ENCODE data around the gene RAB29. TPM values are rescaled to one million over a fixed set of nuclear protein-coding genes. Genes with fewer than 3 reads are reported as not detected.

RAB29 gene
- total RNA-seq, 2 donors from 2014 or later: 23.5 to 47.2 TPM

DNA sequence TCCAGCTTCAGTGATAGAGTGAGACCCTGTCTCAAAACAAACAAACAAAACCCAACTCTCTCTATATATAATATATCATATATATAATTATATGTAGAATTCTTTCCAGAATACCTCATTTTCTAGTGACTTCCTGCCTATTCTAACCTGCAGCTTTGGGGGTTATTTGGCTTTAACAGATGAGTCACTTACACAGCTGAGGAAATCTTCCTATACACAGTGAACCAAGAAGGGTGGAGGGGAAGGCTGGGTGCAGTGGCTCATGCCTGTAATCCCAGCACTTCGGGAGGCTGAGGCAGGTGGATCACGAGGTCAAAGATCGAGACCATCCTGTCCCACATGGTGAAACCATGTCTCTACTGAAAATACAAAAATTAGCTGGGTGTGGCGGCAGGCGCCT, 9.2 kb downstream of the RAB29 start:
- ATAC-seq (ENCODE audit: insufficient number of reproducible peaks, low FRiP score, low read depth) (no peak), DNase-seq (ENCODE audit: low spot score) (no peak)
- no peaks in the 10 kb centered on the region for H3K27me3 ChIP-seq (replicated peaks; ENCODE audit: insufficient read depth)
- TF ChIP-seq, protein P1, sequence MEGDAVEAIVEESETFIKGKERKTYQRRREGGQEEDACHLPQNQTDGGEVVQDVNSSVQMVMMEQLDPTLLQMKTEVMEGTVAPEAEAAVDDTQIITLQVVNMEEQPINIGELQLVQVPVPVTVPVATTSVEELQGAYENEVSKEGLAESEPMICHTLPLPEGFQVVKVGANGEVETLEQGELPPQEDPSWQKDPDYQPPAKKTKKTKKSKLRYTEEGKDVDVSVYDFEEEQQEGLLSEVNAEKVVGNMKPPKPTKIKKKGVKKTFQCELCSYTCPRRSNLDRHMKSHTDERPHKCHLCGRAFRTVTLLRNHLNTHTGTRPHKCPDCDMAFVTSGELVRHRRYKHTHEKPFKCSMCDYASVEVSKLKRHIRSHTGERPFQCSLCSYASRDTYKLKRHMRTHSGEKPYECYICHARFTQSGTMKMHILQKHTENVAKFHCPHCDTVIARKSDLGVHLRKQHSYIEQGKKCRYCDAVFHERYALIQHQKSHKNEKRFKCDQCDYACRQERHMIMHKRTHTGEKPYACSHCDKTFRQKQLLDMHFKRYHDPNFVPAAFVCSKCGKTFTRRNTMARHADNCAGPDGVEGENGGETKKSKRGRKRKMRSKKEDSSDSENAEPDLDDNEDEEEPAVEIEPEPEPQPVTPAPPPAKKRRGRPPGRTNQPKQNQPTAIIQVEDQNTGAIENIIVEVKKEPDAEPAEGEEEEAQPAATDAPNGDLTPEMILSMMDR (IDR thresholded peaks at IDR 0.05): no peak
- H3K9me3 ChIP-seq: no peaks in the 10 kb centered on the region
- no peak overlapping the region for H3K4me3 ChIP-seq
- H3K4me1 ChIP-seq (ENCODE audit: control insufficient read depth in 1 of 2, low read depth in 2 of 2): peaks cover 0 to 4% of the 10 kb centered on the region in 2 donors
- peaks cover 3% of the 10 kb centered on the region for H3K36me3 ChIP-seq
- H3K27ac ChIP-seq: no peak overlapping the region

DNA sequence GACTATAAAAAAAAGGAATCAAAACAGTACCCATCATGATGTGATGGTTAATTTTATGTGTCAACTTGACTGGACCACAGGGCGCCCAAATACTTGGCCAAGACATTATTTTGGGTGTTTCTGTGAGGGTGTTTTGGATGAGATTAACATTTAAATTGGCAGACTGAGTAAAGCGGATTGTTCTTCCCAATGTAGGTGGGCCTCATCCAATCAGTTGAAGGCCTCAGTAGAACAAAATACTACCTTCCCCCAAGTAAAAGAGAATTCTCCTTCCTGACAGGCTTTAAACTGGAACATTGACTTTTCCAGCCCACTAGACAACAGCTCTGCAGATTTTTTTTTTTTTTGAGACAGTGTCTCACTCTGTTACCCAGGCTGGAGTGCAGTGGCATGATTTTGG, 10.7 kb downstream of the RAB29 start:
- DNase-seq (ENCODE audit: low spot score) (no peak), ATAC-seq (ENCODE audit: insufficient number of reproducible peaks, low FRiP score, low read depth) (no peak)
- no peaks in the 10 kb centered on the region for H3K27me3 ChIP-seq (replicated peaks; ENCODE audit: insufficient read depth)
- no peak overlapping the region for H3K27ac ChIP-seq
- no peaks in the 10 kb centered on the region for H3K36me3 ChIP-seq
- no peak overlapping the region for H3K4me3 ChIP-seq
- TF ChIP-seq, protein P1 (IDR thresholded peaks at IDR 0.05): no peak
- H3K4me1 ChIP-seq (ENCODE audit: control insufficient read depth in 1 of 2, low read depth in 2 of 2): peaks cover 0 to 3% of the 10 kb centered on the region in 2 donors
- no peaks in the 10 kb centered on the region for H3K9me3 ChIP-seq

- ATAC-seq (ENCODE audit: insufficient number of reproducible peaks, low FRiP score, low read depth) (no peak), DNase-seq (ENCODE audit: low spot score) (no peak)
- Histone ChIP-seq H3K36me3 (no peaks in the 10 kb centered on the region), H3K4me3 (no peak overlapping the region), H3K27me3 (replicated peaks; ENCODE audit: insufficient read depth) (no peaks in the 10 kb centered on the region), H3K9me3 (no peaks in the 10 kb centered on the region), H3K27ac (no peak overlapping the region), H3K4me1 (ENCODE audit: control insufficient read depth in 1 of 2, low read depth in 2 of 2) (no peaks in the 10 kb centered on the region)
- TF ChIP-seq, protein P1 (IDR thresholded peaks at IDR 0.05): no peak
Observed at GRCh38 chr1:205763980-205764379, 11.3 kb downstream of the RAB29 start.

DNA sequence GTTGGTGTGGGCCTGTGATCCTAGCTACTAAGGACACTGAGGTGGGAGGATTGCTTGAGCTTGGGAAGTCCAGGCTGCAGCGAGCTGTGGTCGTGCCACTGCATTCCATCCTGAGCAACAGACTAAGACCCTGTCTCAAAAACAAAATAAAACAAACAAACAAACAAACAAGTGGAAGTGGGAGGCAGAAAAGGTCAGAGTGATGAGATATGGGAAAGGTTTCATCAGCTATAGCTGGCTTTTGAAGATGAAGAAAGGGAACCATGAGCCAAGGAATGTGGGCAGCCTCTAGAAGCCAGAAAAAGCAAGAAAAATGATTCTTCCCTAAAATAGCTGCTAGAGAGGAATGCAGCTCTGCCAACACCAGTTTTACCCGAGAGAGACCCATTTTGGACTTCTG, 14.7 kb downstream of the RAB29 start:
- DNase-seq (ENCODE audit: low spot score) (no peak), ATAC-seq (ENCODE audit: insufficient number of reproducible peaks, low FRiP score, low read depth) (no peak)
- H3K9me3 ChIP-seq: no peaks in the 10 kb centered on the region
- TF ChIP-seq, protein P1 (IDR thresholded peaks at IDR 0.05): no peak
- no peaks in the 10 kb centered on the region for H3K36me3 ChIP-seq
- no peak overlapping the region for H3K27ac ChIP-seq
- H3K4me1 ChIP-seq (ENCODE audit: control insufficient read depth in 1 of 2, low read depth in 2 of 2): no peaks in the 10 kb centered on the region
- no peaks in the 10 kb centered on the region for H3K27me3 ChIP-seq (replicated peaks; ENCODE audit: insufficient read depth)
- H3K4me3 ChIP-seq: no peak overlapping the region

- DNase-seq (ENCODE audit: low spot score): no peak
- Histone ChIP-seq H3K4me3 (no peak overlapping the region), H3K36me3 (no peaks in the 10 kb centered on the region), H3K4me1 (ENCODE audit: control insufficient read depth in 1 of 2, low read depth in 2 of 2) (no peaks in the 10 kb centered on the region), H3K9me3 (no peaks in the 10 kb centered on the region), H3K27me3 (replicated peaks; ENCODE audit: insufficient read depth) (no peaks in the 10 kb centered on the region), H3K27ac (no peak overlapping the region)
- TF ChIP-seq, protein P1 (IDR thresholded peaks at IDR 0.05): no peak
- ATAC-seq (ENCODE audit: insufficient number of reproducible peaks, low FRiP score, low read depth): no peak
Observed at GRCh38 chr1:205756552-205756951, 18.7 kb downstream of the RAB29 start.
